CD14-positive monocyte (primary cell): ENCODE data around the gene P2RX2. TPM values are rescaled to one million over a fixed set of nuclear protein-coding genes. Genes with fewer than 3 reads are reported as not detected.

ENCODE experiments used
- DNase-seq, 3 donors: peaks; one replicate each; pipeline ENCODE4 v3.0.0-alpha.2; 2011 to 2022
- H2AFZ ChIP-seq: 2 replicates; pipeline ENCODE4 v1.6.0; 2012; ENCODE audit warnings: mild to moderate bottlenecking, low read depth, low read length, inconsistent platforms; ENCODE audit not compliant: insufficient read depth, poor library complexity, severe bottlenecking
- H3K27ac ChIP-seq, 2 donors: 1 replicate in 1 of 2; 2 replicates in 1 of 2; pipeline ENCODE4 v1.5.1; 2012 to 2013; ENCODE audit warnings: low read length in 2 of 2, control low read depth in 1 of 2, inconsistent platforms in 1 of 2, low read depth in 1 of 2, mild to moderate bottlenecking in 1 of 2
- H3K27me3 ChIP-seq, 2 donors: one replicate each; pipeline versions ENCODE4 v1.6.0 to v1.6.1; 2011 to 2013; ENCODE audit warnings: low read length in 2 of 2; ENCODE audit not compliant: control insufficient read depth in 2 of 2, insufficient read depth in 2 of 2
- H3K36me3 ChIP-seq, 2 donors: replicated peaks in 1 of 2; 1 replicate in 1 of 2; 2 replicates in 1 of 2; pipeline versions ENCODE4 v1.5.1 to v1.6.1; 2012 to 2013; ENCODE audit warnings: low read length in 2 of 2, control low read depth in 1 of 2, inconsistent platforms in 1 of 2, mild to moderate bottlenecking in 1 of 2; ENCODE audit not compliant: insufficient read depth in 2 of 2, control insufficient read depth in 1 of 2
- H3K4me1 ChIP-seq, 2 donors: 1 replicate in 1 of 2; 2 replicates in 1 of 2; pipeline versions ENCODE4 v1.5.1 to v1.6.1; 2012 to 2013; ENCODE audit warnings: low read length in 2 of 2, control low read depth in 1 of 2, inconsistent platforms in 1 of 2, mild to moderate bottlenecking in 1 of 2, moderate library complexity in 1 of 2; ENCODE audit not compliant: insufficient read depth in 2 of 2, control insufficient read depth in 1 of 2
- H3K4me2 ChIP-seq: replicated peaks from 2 replicates; pipeline ENCODE3; 2012; ENCODE audit warnings: low read length, moderate library complexity, mild to moderate bottlenecking; ENCODE audit not compliant: poor library complexity, severe bottlenecking; ENCODE audit errors: extremely low read depth
- H3K4me3 ChIP-seq, 3 experiments: fragments of 200-600 bp in 1 of 3; sonication (generic) in 1 of 3; replicated peaks in 1 of 3; 1 replicate in 2 of 3; 2 replicates in 1 of 3; pipeline ENCODE4 v1.5.1; 2011 to 2013; ENCODE audit warnings: low read length in 3 of 3, mild to moderate bottlenecking in 3 of 3, control low read depth in 2 of 3, low read depth in 2 of 3, inconsistent platforms in 1 of 3, moderate library complexity in 1 of 3
- H3K79me2 ChIP-seq: 2 replicates; pipeline ENCODE4 v1.6.0; 2012; ENCODE audit warnings: mild to moderate bottlenecking, control low read depth, inconsistent platforms, low read length, moderate library complexity; ENCODE audit not compliant: insufficient read depth
- H3K9ac ChIP-seq: 2 replicates; pipeline ENCODE4 v1.6.0; 2017; ENCODE audit warnings: low read length, mild to moderate bottlenecking; ENCODE audit not compliant: insufficient read depth, poor library complexity, severe bottlenecking
- H3K9me3 ChIP-seq, 2 donors: replicated peaks in 1 of 2; 1 replicate in 1 of 2; 2 replicates in 1 of 2; pipeline versions ENCODE4 v1.5.1 to v1.6.1; 2012 to 2013; ENCODE audit warnings: low read length in 2 of 2, control low read depth in 1 of 2; ENCODE audit not compliant: control insufficient read depth in 1 of 2, insufficient read depth in 1 of 2
- H4K20me1 ChIP-seq: 2 replicates; pipeline ENCODE4 v1.6.0; 2012; ENCODE audit warnings: mild to moderate bottlenecking, low read length, control low read depth, moderate library complexity; ENCODE audit not compliant: insufficient read depth
- H3K27ac Mint-ChIP-seq, 7 donors: one replicate each; pipeline ENCODE4 v1.8.0; 2020; ENCODE audit warnings: mild to moderate bottlenecking in 7 of 7, mixed read lengths in 7 of 7, moderate library complexity in 6 of 7, inconsistent platforms in 2 of 7
- H3K27me3 Mint-ChIP-seq, 3 donors: one replicate each; pipeline ENCODE4 v1.8.0; 2021 to 2022; ENCODE audit warnings: low read depth in 3 of 3, mild to moderate bottlenecking in 3 of 3, mixed read lengths in 3 of 3, moderate library complexity in 3 of 3, inconsistent platforms in 1 of 3
- H3K36me3 Mint-ChIP-seq, 2 donors: one replicate each; pipeline ENCODE4 v1.8.0; 2020; ENCODE audit warnings: mixed read lengths in 2 of 2, inconsistent platforms in 1 of 2, mild to moderate bottlenecking in 1 of 2
- H3K4me1 Mint-ChIP-seq: one replicate; pipeline ENCODE4 v1.8.0; 2020; ENCODE audit warnings: mild to moderate bottlenecking, mixed read lengths
- H3K4me3 Mint-ChIP-seq, 2 donors: one replicate each; pipeline ENCODE4 v1.8.0; 2020; ENCODE audit warnings: mild to moderate bottlenecking in 2 of 2, mixed read lengths in 2 of 2, moderate library complexity in 1 of 2
- H3K9me3 Mint-ChIP-seq, 7 donors: one replicate each; pipeline ENCODE4 v1.8.0; 2020 to 2022; ENCODE audit warnings: mixed read lengths in 7 of 7, mild to moderate bottlenecking in 6 of 7, moderate library complexity in 6 of 7, inconsistent platforms in 2 of 7
- CTCF ChIP-seq: fragments of 200-600 bp; IDR thresholded peaks from one replicate; pipeline ENCODE4 v1.8.0; 2022; ENCODE audit warnings: antibody characterized with exemption, mild to moderate bottlenecking
- WGBS: methylation state at CpG from one replicate; pipeline ENCODE4 v1.1.5; 2013; ENCODE audit warnings: missing lambda C conversion rate; ENCODE audit not compliant: insufficient coverage; 5-methylcytosine and 5-hydroxymethylcytosine counted together
- intact Hi-C, 2 donors: fragments of 100-400 bp; cut with micrococcal nuclease; formaldehyde crosslinking; loops; one replicate each; pipeline versions ENCODE4 v1.15.0 to v1.15.1; 2023
- polyA plus RNA-seq, 3 donors: library from polyadenylated mRNA; depleted of rRNA in 1 of 3; unstranded in 2 of 3; stranded (reverse) in 1 of 3; fragments of 300-500 nt in 2 of 3; fragments of >200 nt in 1 of 3; fragmentation: Illumina TruSeq in 2 of 3; gene quantifications; 1 replicate in 2 of 3; 2 replicates in 1 of 3; pipeline ENCODE4 v1.2.3, GENCODE V29; 2012 to 2021

The P2RX2 gene
- polyA plus RNA-seq, 3 donors, result not detected

GRCh38 chr12:132611620-132612019 lies 7.0 kb upstream of the P2RX2 start:
- H3K4me1 ChIP-seq, result no peaks in the 10 kb centered on the region
- H3K4me2 ChIP-seq, result no peak overlapping the region
- peak overlapping the region in 1 of 2 donors; percentile 53 for H3K4me3 Mint-ChIP-seq
- no peak overlapping the region for H3K27ac Mint-ChIP-seq
- no peaks in the 10 kb centered on the region for H4K20me1 ChIP-seq
- H2AFZ ChIP-seq, result no peak overlapping the region
- peaks cover 62 to 82% (median 67%) of the 10 kb centered on the region in 3 donors for H3K27me3 Mint-ChIP-seq
- peaks cover 8 to 55% of the 10 kb centered on the region in 2 donors for H3K27me3 ChIP-seq
- H3K9ac ChIP-seq, result no peak overlapping the region
- no peak overlapping the region for H3K4me3 ChIP-seq
- H3K9me3 ChIP-seq, result peaks cover 21 to 26% of the 10 kb centered on the region in 2 donors
- no peaks in the 10 kb centered on the region for H3K36me3 ChIP-seq
- no peaks in the 10 kb centered on the region for H3K79me2 ChIP-seq
- H3K4me1 Mint-ChIP-seq, result peaks cover 10% of the 10 kb centered on the region
- peaks cover 8 to 35% (median 22%) of the 10 kb centered on the region in 7 donors for H3K9me3 Mint-ChIP-seq
- TF ChIP-seq CTCF, result no peak
- intact Hi-C loops, result loop anchor here in 1 of 2 donors (5.0 kb wide), 1 partner anchor 194 kb away; no protein-coding TSS in a partner anchor
- no peaks in the 10 kb centered on the region for H3K36me3 Mint-ChIP-seq
- no peak for DNase-seq
- whole genome bisulfite sequencing, result 95% methylated on average over 10 of the region's 10 CpGs
- no peak overlapping the region for H3K27ac ChIP-seq

GRCh38 chr12:132614029-132614428 lies 4.5 kb upstream of the P2RX2 start:
- Mint-ChIP-seq H3K4me1 (peaks cover 12% of the 10 kb centered on the region), H3K9me3 (peaks cover 20 to 54% (median 38%) of the 10 kb centered on the region in 7 donors), H3K27ac (no peak overlapping the region), H3K27me3 (peaks cover 65 to 78% (median 65%) of the 10 kb centered on the region in 3 donors), H3K36me3 (peaks cover 8 to 10% of the 10 kb centered on the region in 2 donors), H3K4me3 (no peak overlapping the region)
- H3K4me2 ChIP-seq, result no peak overlapping the region
- H3K9ac ChIP-seq, result no peak overlapping the region
- H2AFZ ChIP-seq, result no peak overlapping the region
- H3K4me3 ChIP-seq, result no peak overlapping the region
- peaks cover 18 to 64% of the 10 kb centered on the region in 2 donors for H3K27me3 ChIP-seq
- TF ChIP-seq CTCF, result no peak
- DNase-seq, result no peak
- H3K79me2 ChIP-seq, result no peaks in the 10 kb centered on the region
- no peak overlapping the region for H3K27ac ChIP-seq
- H3K9me3 ChIP-seq, result peaks cover 35 to 42% of the 10 kb centered on the region in 2 donors
- intact Hi-C loops, result loop anchor here in 1 of 2 donors (5.0 kb wide), 1 partner anchor 197 kb away; no protein-coding TSS in a partner anchor
- H3K36me3 ChIP-seq, result no peaks in the 10 kb centered on the region
- no peaks in the 10 kb centered on the region for H4K20me1 ChIP-seq
- H3K4me1 ChIP-seq, result no peaks in the 10 kb centered on the region
- 97% methylated on average over 5 of the region's 5 CpGs for WGBS
